ENCODE measurements around the gene B3GNT5. TPM values are rescaled to one million over a fixed set of nuclear protein-coding genes. Genes with fewer than 3 reads are reported as not detected.

The B3GNT5 gene
- total and polyA plus RNA-seq, 10 of the 15 experiments (the other 5 are each of a cell fraction or from before 2014, with no cell fraction given) = 0.24 to 1.1 (median 0.48) TPM

DNA sequence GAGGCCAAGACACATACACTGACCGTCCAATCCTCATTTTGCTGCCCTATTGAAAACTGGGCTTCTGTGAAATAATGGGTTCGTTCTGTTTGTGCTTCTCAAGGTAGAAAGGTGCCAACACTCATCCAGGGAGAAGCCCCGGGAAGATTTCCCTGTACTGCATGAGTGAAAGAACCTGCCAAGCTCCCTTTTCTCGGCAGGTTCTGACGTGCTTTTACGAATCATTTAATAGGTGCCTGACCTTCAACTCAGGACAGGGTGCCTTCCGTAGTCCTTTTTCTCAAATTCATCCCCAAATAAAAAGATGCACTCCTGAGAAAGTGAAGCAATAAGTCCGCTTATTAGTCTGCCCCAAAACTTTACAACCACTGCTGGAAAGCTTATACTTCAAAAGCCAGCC lies 64.2 kb downstream of the B3GNT5 start:
- FAIRE-seq = no peak
- H3K4me3 ChIP-seq = no peak overlapping the region
- no TSS peak for BruUV-seq (replicated peaks)
- no peaks in the 10 kb centered on the region for H4K20me1 ChIP-seq (ENCODE audit: control insufficient read depth, insufficient read depth)
- intact Hi-C loops (cut with micrococcal nuclease; ENCODE audit: unreplicated experiment) (no loop called here), in situ Hi-C loops (cut with MboI) (no loop called here)
- ATAC-seq = no peak
- H3K4me2 ChIP-seq (ENCODE audit: control insufficient read depth, insufficient read depth) = no peak overlapping the region
- WGBS (ENCODE audit: insufficient coverage, insufficient replicate concordance, low lambda C conversion rate, missing lambda C conversion rate) = 35% methylated on average over 8 of the region's 8 CpGs
- no peaks in the 10 kb centered on the region for H3K79me2 ChIP-seq (ENCODE audit: control insufficient read depth, insufficient read depth, low read length)
- H3K27me3 ChIP-seq (replicated peaks in 1 of 2; ENCODE audit: control insufficient read depth in 2 of 2, insufficient read depth in 2 of 2, low read length in 1 of 2) = no peaks in the 10 kb centered on the region
- DNase-seq (ENCODE audit: low read depth, low spot score) = no peak
- ChIA-PET RAD21 (ENCODE audit: unreplicated experiment) (no interaction called here), SMC1A (ENCODE audit: uncharacterized antibody, unreplicated experiment) (no interaction called here), POLR2A (no interaction called here), CTCF (no interaction called here)
- H3K36me3 ChIP-seq (ENCODE audit: control insufficient read depth in 2 of 2, insufficient read depth in 2 of 2, low read length in 1 of 2) = no peaks in the 10 kb centered on the region
- H3K9me3 ChIP-seq (replicated peaks; ENCODE audit: control insufficient read depth, insufficient read depth, low read length) = no peaks in the 10 kb centered on the region
- no peak overlapping the region for H3K27ac ChIP-seq (ENCODE audit: control insufficient read depth, insufficient read depth)
- no peak overlapping the region for H2AFZ ChIP-seq (ENCODE audit: control insufficient read depth, low read depth, low read length)
- H3K4me1 ChIP-seq (ENCODE audit: control insufficient read depth, insufficient read depth, low read length) = no peaks in the 10 kb centered on the region
- no peak overlapping the region for H3K9ac ChIP-seq (ENCODE audit: control insufficient read depth, insufficient read depth, low read length)
- TF ChIP-seq NRF1 (conservative IDR thresholded peaks at IDR 0.05; ENCODE audit: low read depth, low read length) (no peak), EED (IDR thresholded peaks at IDR 0.05; ENCODE audit: low read depth) (no peak), BHLHE40 (IDR thresholded peaks at IDR 0.05; ENCODE audit: borderline replicate concordance in 1 of 2, low read depth in 2 of 2, low read length in 1 of 2) (no peak), TCF7 (IDR thresholded peaks at IDR 0.05; ENCODE audit: borderline replicate concordance) (no peak), DPF2 (IDR thresholded peaks at IDR 0.05) (no peak), TCF12 (IDR thresholded peaks at IDR 0.05; ENCODE audit: low read depth, low read length) (no peak), BACH1 (IDR thresholded peaks at IDR 0.05; ENCODE audit: borderline replicate concordance) (no peak)
- TF ChIP-seq, protein P1, sequence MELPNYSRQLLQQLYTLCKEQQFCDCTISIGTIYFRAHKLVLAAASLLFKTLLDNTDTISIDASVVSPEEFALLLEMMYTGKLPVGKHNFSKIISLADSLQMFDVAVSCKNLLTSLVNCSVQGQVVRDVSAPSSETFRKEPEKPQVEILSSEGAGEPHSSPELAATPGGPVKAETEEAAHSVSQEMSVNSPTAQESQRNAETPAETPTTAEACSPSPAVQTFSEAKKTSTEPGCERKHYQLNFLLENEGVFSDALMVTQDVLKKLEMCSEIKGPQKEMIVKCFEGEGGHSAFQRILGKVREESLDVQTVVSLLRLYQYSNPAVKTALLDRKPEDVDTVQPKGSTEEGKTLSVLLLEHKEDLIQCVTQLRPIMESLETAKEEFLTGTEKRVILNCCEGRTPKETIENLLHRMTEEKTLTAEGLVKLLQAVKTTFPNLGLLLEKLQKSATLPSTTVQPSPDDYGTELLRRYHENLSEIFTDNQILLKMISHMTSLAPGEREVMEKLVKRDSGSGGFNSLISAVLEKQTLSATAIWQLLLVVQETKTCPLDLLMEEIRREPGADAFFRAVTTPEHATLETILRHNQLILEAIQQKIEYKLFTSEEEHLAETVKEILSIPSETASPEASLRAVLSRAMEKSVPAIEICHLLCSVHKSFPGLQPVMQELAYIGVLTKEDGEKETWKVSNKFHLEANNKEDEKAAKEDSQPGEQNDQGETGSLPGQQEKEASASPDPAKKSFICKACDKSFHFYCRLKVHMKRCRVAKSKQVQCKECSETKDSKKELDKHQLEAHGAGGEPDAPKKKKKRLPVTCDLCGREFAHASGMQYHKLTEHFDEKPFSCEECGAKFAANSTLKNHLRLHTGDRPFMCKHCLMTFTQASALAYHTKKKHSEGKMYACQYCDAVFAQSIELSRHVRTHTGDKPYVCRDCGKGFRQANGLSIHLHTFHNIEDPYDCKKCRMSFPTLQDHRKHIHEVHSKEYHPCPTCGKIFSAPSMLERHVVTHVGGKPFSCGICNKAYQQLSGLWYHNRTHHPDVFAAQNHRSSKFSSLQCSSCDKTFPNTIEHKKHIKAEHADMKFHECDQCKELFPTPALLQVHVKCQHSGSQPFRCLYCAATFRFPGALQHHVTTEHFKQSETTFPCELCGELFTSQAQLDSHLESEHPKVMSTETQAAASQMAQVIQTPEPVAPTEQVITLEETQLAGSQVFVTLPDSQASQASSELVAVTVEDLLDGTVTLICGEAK (IDR thresholded peaks at IDR 0.05; ENCODE audit: borderline replicate concordance) = no peak
- TF ChIP-seq, protein P2, sequence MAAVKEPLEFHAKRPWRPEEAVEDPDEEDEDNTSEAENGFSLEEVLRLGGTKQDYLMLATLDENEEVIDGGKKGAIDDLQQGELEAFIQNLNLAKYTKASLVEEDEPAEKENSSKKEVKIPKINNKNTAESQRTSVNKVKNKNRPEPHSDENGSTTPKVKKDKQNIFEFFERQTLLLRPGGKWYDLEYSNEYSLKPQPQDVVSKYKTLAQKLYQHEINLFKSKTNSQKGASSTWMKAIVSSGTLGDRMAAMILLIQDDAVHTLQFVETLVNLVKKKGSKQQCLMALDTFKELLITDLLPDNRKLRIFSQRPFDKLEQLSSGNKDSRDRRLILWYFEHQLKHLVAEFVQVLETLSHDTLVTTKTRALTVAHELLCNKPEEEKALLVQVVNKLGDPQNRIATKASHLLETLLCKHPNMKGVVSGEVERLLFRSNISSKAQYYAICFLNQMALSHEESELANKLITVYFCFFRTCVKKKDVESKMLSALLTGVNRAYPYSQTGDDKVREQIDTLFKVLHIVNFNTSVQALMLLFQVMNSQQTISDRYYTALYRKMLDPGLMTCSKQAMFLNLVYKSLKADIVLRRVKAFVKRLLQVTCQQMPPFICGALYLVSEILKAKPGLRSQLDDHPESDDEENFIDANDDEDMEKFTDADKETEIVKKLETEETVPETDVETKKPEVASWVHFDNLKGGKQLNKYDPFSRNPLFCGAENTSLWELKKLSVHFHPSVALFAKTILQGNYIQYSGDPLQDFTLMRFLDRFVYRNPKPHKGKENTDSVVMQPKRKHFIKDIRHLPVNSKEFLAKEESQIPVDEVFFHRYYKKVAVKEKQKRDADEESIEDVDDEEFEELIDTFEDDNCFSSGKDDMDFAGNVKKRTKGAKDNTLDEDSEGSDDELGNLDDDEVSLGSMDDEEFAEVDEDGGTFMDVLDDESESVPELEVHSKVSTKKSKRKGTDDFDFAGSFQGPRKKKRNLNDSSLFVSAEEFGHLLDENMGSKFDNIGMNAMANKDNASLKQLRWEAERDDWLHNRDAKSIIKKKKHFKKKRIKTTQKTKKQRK (IDR thresholded peaks at IDR 0.05; ENCODE audit: low read depth, low read length) = no peak
- TF ChIP-seq, protein P3, sequence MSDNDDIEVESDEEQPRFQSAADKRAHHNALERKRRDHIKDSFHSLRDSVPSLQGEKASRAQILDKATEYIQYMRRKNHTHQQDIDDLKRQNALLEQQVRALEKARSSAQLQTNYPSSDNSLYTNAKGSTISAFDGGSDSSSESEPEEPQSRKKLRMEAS (IDR thresholded peaks at IDR 0.05; ENCODE audit: low read depth, low read length) = no peak
- TF ChIP-seq, protein P4, sequence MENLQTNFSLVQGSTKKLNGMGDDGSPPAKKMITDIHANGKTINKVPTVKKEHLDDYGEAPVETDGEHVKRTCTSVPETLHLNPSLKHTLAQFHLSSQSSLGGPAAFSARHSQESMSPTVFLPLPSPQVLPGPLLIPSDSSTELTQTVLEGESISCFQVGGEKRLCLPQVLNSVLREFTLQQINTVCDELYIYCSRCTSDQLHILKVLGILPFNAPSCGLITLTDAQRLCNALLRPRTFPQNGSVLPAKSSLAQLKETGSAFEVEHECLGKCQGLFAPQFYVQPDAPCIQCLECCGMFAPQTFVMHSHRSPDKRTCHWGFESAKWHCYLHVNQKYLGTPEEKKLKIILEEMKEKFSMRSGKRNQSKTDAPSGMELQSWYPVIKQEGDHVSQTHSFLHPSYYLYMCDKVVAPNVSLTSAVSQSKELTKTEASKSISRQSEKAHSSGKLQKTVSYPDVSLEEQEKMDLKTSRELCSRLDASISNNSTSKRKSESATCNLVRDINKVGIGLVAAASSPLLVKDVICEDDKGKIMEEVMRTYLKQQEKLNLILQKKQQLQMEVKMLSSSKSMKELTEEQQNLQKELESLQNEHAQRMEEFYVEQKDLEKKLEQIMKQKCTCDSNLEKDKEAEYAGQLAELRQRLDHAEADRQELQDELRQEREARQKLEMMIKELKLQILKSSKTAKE (IDR thresholded peaks at IDR 0.05; ENCODE audit: low read depth, poor library complexity, severe bottlenecking) = no peak
- TF ChIP-seq, protein P5, sequence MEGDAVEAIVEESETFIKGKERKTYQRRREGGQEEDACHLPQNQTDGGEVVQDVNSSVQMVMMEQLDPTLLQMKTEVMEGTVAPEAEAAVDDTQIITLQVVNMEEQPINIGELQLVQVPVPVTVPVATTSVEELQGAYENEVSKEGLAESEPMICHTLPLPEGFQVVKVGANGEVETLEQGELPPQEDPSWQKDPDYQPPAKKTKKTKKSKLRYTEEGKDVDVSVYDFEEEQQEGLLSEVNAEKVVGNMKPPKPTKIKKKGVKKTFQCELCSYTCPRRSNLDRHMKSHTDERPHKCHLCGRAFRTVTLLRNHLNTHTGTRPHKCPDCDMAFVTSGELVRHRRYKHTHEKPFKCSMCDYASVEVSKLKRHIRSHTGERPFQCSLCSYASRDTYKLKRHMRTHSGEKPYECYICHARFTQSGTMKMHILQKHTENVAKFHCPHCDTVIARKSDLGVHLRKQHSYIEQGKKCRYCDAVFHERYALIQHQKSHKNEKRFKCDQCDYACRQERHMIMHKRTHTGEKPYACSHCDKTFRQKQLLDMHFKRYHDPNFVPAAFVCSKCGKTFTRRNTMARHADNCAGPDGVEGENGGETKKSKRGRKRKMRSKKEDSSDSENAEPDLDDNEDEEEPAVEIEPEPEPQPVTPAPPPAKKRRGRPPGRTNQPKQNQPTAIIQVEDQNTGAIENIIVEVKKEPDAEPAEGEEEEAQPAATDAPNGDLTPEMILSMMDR (IDR thresholded peaks at IDR 0.05 in 2 of 3, conservative IDR thresholded peaks at IDR 0.05 in 1 of 3; ENCODE audit: control insufficient read depth in 2 of 3, extremely low read depth in 1 of 3, insufficient read depth in 1 of 3, low read depth in 3 of 3, low read length in 3 of 3) = no peak
